ENCODE measurements around the gene ITPRID1. TPM values are rescaled to one million over a fixed set of nuclear protein-coding genes. Genes with fewer than 3 reads are reported as not detected.
A peak's percentile ranks its signal among the peaks of the same experiment; 100 is the strongest.

The ITPRID1 gene
- total and polyA plus RNA-seq, 10 of the 15 experiments (the other 5 are each of a cell fraction or from before 2014, with no cell fraction given), result 0.06 TPM; not detected in 9

GRCh38 chr7:31688372-31688771, 174.5 kb downstream of the ITPRID1 start (continued):
- TF ChIP-seq PKNOX1 (IDR thresholded peaks at IDR 0.05) (no peak), RELB (IDR thresholded peaks at IDR 0.05; ENCODE audit: low read depth) (peak; percentile 46; the same call in 1 of the 2 replicates), CBX5 (IDR thresholded peaks at IDR 0.05; ENCODE audit: low read depth) (no peak), RCOR1 (conservative IDR thresholded peaks at IDR 0.05; ENCODE audit: low read depth, low read length) (no peak), REST (IDR thresholded peaks at IDR 0.05; ENCODE audit: low read depth, low read length) (no peak), MEF2A (IDR thresholded peaks at IDR 0.05; ENCODE audit: insufficient read depth, low read depth, low read length) (no peak), ZBED1 (IDR thresholded peaks at IDR 0.05; ENCODE audit: borderline replicate concordance) (no peak), HDAC6 (IDR thresholded peaks at IDR 0.05; ENCODE audit: unreplicated experiment) (no peak), SP1 (IDR thresholded peaks at IDR 0.05; ENCODE audit: low read depth, low read length) (no peak), BCL11A (IDR thresholded peaks at IDR 0.05; ENCODE audit: low read depth, low read length) (no peak)
